Fibroblast of skin of left biceps (primary cell): Measurements from ENCODE around the gene NUFIP2.
"Not testable (repeated sequence)": the region's sequence is repeated elsewhere in the genome, so short reads cannot be mapped to it uniquely, and the experiment has no call there.

Source experiments
- DNase-seq, 2 experiments: peaks; one replicate each; pipeline ENCODE4 v3.0.0-alpha.2; 2013; ENCODE audit warnings: low read depth in 2 of 2

Gene NUFIP2

GRCh38 chr17:29293890-29294579 is at the start of gene NUFIP2:
Gene NUFIP2 (minus strand): TSS chr17:29294148. CDS start chr17:29294059, 89 bp downstream.
- DNase-seq, result peak; percentile 93 to 94

GRCh38 chr17:29342158-29342765 is 48.3 kb upstream of the NUFIP2 start:
- no peak for DNase-seq

GRCh38 chr17:29341726-29342125 is 47.8 kb upstream of the NUFIP2 start:
- DNase-seq, result no peak

GRCh38 chr17:29339016-29339415 is 45.1 kb upstream of the NUFIP2 start:
- DNase-seq, result not testable (repeated sequence)

- DNase-seq, result no peak
These were observed 37.7 kb upstream of the NUFIP2 start for GRCh38 chr17:29331708-29332085.

- DNase-seq, result no peak
These were observed 37.2 kb upstream of the NUFIP2 start for GRCh38 chr17:29331075-29331707.

- no peak for DNase-seq
These were observed 33.5 kb upstream of the NUFIP2 start for GRCh38 chr17:29327412-29327811.

GRCh38 chr17:29326023-29326813 is 32.3 kb upstream of the NUFIP2 start:
- DNase-seq, result no peak

- no peak for DNase-seq
These were observed 28.4 kb upstream of the NUFIP2 start for GRCh38 chr17:29322363-29322762.

- no peak for DNase-seq
These were observed 9.4 kb upstream of the NUFIP2 start for GRCh38 chr17:29303386-29303785.

GRCh38 chr17:29299031-29299430 is 5.1 kb upstream of the NUFIP2 start:
- DNase-seq, result no peak

GRCh38 chr17:29295420-29295819 is 1.5 kb upstream of the NUFIP2 start:
- DNase-seq, result no peak

GRCh38 chr17:29294580-29294900 is 592 bp upstream of the NUFIP2 start:
- no peak for DNase-seq

- no peak for DNase-seq
These were observed 707 bp downstream of the NUFIP2 start for GRCh38 chr17:29292992-29293889.

GRCh38 chr17:29292071-29292991 is 1.6 kb downstream of the NUFIP2 start:
- no peak for DNase-seq

- DNase-seq, result peak in 1 of 2 experiments; percentile 18
These were observed 2.7 kb downstream of the NUFIP2 start for GRCh38 chr17:29291163-29291752.

- no peak for DNase-seq
These were observed 4.1 kb downstream of the NUFIP2 start for GRCh38 chr17:29289852-29290251.

- no peak for DNase-seq
These were observed 10.0 kb downstream of the NUFIP2 start for GRCh38 chr17:29283961-29284360.

GRCh38 chr17:29283496-29283895 is 10.5 kb downstream of the NUFIP2 start:
- DNase-seq, result no peak
